HG03064 (cell line): ENCODE data around the gene NBPF3.
A peak's percentile ranks its signal among the peaks of the same experiment; 100 is the strongest.
"Not testable (repeated sequence)": the region's sequence is repeated elsewhere in the genome, so short reads cannot be mapped to it uniquely, and the experiment has no call there.

Source experiments
- ATAC-seq: cut with Tn5 transposase; IDR thresholded peaks from one replicate; pipeline ENCODE4 v1.9.1; 2021; ENCODE audit warnings: low read depth; ENCODE audit not compliant: unreplicated experiment

NBPF3 gene, protein sequence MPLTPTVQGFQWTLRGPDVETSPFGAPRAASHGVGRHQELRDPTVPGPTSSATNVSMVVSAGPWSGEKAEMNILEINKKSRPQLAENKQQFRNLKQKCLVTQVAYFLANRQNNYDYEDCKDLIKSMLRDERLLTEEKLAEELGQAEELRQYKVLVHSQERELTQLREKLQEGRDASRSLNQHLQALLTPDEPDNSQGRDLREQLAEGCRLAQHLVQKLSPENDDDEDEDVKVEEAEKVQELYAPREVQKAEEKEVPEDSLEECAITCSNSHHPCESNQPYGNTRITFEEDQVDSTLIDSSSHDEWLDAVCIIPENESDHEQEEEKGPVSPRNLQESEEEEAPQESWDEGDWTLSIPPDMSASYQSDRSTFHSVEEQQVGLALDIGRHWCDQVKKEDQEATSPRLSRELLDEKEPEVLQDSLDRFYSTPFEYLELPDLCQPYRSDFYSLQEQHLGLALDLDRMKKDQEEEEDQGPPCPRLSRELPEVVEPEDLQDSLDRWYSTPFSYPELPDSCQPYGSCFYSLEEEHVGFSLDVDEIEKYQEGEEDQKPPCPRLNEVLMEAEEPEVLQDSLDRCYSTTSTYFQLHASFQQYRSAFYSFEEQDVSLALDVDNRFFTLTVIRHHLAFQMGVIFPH

DNA sequence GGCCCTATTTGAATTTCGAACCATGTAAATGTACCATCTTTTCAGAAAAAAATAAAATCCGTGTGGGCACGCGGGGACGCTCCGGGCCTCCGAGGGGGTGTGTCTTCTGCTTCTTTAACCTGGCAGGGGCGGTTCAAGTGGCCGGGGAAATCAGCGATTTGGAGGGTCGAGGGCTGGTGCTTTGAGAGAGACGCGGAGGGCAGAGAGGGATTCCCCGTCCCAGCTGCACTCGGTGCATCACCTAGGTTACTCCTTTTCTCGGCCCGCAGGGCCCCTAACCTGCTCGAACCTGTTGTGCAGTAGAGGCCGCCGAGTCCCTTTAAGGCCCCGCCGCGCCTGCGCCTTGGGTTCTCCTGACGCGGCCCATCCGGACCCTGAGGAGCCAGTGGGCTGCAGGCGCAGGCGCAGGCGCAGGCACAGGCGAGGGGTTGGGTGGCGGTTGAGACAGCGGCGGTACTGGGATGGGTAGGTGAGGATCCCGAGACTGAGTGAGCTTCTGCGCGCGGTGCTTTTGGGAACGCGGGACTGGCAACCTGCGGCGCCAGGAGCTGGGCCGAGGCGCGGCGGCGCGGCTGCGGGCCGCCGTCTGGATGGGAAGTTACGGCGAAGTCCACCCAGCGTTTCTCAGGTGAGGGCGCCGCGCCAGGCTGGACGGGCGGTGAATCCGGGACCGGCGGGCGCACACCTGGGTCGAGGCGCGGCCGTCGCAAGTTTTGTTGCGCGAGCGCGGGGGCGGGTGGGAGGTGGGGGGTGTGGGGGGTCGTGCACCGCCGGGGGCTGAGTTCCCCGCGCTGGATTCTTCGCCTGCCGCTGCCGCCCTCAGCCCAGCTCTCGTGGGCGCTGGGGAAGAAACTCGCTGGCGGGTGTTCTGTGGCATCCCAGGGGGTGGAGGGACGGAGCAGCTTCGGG is at the start of gene NBPF3:
TSS of gene NBPF3 (plus strand) at position 417 of the 909 bp plus-strand sequence. CDS start 4,950 bp downstream, outside the sequence.
- peak; percentile 65 for ATAC-seq

DNA sequence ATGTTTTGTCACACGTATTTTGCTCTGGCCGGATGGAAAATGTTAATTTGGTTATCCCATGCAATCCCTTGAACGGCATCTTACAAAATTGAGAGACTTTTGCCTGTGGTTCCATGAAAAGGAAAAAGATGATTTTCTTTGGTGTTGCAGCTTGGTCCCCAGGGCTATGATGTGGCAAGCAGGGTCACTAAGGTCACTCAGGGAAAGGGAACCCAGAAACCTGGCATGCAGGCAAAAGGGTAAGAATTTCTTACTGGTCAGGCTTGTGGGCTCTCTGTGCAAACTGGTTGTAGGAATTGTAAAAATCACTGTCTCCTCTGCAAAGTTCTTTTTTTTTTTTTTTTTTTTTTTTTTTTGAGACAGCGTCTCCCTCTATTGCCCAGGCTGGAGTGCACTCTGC is 48.4 kb upstream of the NBPF3 start:
- ATAC-seq, result no peak

DNA sequence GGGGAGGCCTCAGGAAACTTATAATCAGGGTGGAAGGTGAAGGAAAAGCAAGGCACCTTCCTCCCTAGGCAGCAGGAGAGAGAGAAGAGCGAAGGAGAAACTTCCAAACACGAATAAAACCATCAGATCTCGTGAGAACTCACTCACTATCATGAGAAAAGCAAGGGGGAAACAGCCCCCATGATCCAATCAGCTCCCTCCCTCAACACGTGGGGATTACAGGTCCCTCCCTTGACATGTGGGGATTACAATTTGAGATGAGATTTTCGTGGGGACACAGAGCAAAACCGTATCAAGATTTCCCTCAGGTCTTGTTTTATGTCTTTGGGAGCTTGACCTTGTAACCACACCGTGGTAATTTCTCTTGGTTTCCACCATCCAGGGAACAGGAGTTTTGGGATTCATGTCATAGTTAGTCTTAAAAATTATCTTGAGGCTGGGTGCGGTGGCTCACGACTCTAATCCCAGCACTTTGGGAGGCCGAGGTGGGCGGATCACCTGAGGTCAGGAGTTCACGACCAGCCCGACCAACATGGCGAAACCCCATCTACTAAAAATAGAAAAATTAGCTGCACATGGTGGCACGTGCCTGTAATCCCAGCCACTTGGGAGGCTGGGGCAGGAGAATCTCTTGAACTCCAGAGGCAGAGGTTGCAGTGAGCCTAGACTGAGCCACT is 47.2 kb upstream of the NBPF3 start:
- ATAC-seq, result no peak

DNA sequence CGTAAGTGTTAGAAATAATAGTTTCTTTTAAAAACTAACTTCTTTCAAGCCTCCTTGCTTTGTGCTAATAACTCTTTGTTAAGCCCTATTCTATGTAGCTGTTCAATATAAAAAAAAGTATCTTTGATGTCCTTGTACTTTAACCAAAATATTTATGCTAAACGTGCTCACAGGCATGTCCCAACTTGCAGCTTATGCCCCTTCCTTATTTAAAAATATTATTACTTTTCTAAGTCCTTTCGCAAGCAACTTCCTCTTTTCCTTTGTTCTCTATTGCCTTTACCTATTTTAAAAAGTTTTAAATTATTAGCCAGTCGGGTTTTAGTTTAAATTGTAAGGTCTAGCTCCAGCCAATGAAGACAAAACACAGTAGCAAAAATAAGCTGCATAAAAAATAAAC is 43.4 kb upstream of the NBPF3 start:
- ATAC-seq, result no peak

DNA sequence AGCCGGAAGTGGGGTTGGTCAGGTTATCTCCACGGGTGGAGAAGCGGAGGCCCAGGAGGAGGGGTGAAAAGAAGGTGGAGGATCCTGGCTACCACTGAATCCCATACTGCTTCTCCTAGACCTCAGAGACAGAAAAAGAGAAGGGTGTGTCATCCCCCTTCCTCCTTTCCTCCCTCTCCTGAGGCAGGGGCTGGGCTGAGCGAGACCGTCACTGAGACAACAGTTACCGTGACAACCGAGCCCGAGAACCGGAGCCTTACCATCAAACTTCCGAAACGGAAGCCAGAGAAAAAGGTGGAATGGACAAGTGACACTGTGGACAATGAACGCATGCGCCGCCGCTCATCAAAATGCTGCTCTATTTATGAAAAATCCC is 42.1 kb upstream of the NBPF3 start:
- ATAC-seq, result no peak

DNA sequence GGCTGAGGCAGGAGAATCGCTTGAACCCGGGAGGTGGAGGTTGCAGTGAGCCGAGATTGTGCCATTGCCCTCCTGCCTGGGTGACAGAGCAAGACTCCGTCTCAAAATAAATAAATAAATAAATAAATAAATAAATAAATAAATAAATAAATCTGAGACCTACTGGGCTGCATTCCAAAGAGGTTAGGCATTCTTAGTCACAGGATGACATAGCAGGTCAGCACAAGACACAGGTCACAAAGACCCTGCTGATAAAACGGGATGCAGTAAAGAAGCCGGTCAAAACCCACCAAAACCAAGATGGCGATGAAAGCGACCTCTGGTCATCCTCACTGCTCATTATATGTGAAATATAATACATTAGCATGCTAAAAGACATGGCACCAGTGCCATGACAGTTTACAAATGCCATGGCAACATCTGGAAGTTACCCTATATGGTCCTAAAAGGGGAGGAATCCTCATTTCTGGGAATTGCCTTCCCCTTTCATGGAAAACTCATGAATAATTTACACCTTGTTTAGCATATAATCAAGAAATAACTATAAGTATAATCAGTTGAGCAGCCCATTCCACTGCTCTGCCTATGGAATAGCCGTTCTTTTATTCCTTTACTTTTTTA is 38.1 kb upstream of the NBPF3 start:
- ATAC-seq, result not testable (repeated sequence)

DNA sequence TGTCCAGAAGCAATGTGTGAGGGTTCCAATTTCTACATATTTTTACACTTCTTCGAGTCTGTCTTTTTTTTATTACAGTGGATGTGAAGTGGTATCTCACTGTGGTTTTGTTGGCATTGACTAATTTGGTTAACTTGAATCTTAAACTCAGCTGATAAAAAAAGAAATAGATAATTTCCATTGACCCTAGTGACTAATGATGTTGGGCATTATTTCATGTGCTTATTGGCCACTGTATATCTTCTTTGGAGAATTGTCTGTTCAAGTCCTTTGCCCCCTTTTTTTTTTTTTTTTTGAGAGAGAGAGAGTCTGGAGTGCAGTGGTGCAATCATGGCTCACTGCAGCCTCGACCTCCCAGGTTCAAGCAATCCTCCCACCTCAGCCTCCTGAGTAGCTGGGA is 33.3 kb upstream of the NBPF3 start:
- ATAC-seq, result no peak

DNA sequence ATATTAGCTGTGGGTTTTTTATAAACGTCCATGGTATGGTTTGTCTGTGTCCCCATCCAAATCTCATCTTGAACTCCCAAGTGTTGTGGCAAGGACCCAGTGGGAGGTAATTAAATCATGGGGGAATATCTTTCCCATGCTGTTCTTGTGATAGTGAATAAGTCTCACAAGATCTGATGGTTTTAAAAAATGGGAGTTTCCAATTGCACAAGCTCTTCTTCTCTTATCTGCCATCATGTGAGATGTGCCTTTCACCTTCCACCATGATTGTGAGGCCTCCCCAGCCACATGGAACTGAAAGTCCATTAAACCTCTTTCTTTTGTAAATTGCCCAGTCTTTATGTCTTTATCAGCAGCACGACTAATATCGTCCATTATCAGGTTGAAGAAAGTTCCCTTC is 30.0 kb upstream of the NBPF3 start:
- not testable (repeated sequence) for ATAC-seq

DNA sequence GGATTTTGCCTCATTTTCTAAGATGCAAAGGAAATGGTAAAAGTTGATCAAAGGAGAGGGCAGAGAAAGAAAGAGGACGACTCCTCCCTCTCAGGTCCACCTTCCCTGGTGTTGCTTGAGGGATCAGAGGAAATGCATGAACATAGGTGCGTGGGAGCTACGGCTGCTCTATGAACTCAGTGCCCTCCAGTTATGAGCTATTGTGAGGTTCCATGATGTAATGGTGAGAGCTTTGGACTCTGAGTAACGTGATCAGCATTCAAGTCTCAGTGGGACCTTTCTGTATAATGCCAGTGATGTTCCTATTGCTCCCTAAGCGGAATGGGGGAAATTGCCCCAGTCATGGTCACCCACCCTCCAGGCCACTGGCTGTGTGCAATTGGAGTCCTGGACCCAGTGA is 25.9 kb upstream of the NBPF3 start:
- ATAC-seq, result no peak

DNA sequence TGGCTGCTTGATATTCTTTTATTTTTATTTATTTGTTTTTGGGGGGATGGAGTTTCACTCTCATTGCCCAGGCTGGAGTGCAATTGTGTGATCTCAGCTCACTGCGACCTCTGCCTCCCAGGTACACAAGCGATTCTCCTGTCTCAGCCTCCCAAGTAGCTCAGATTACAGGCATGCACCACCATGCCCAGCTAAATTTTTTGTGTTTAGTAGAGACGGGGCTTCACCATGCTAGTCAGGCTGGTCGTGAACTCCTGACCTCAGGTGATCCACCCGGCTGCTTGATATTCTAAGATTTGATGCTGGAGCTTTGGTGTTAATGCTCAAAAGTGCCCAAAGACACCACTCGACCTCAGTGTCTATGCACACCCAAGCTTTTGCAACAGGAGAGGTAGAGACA is 19.6 kb upstream of the NBPF3 start:
- not testable (repeated sequence) for ATAC-seq

DNA sequence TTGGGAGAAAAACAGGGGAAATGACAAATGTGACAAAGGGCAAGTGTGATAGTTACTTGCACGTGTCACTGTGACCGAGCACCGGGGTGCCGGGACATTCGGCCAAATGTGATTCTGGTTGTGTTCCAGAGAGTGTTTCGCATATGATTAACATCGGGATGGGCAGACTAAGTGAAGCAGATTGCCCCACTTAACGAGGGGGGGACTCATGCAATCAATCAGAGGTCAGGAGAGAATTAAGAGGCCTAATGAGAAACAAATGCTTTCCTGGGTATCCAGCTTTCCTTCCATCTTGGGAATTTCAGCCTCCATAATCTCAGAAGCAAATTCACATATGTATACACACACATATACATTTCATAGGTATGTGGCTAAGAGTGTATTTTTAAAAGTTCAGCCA is 18.6 kb upstream of the NBPF3 start:
- not testable (repeated sequence) for ATAC-seq

DNA sequence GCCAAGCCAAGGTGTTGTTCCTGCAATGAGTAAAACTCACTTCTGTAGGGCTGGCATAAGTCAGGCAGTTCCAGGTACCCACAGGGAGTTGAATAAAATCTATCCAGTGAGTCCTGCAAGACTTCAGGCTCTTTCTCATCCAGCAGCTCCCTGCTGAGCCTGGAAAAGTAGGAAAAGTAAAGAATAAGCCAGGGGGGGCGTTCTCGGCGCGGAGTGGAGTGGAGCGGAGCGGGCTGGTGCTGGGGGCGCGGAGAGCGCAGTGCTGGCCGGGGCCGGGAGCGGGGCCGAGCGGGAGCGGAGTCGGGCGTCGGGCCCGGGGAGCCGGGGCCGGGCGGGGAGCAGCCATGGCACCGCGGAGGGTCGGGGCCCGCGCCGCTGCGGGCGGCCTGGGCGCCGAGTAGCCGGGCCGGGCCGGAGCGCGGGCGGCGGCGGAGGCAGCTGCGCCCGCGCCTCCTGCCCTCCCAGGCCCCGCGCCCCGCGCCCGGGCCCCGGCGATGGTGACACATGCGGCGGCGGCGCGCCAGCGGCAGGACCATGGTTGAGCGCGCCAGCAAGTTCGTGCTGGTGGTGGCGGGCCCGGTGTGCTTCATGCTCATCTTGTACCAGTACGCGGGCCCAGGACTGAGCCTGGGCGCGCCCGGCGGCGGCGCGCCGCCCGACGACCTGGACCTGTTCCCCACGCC is 12.0 kb upstream of the NBPF3 start:
- ATAC-seq, result not testable (repeated sequence)

DNA sequence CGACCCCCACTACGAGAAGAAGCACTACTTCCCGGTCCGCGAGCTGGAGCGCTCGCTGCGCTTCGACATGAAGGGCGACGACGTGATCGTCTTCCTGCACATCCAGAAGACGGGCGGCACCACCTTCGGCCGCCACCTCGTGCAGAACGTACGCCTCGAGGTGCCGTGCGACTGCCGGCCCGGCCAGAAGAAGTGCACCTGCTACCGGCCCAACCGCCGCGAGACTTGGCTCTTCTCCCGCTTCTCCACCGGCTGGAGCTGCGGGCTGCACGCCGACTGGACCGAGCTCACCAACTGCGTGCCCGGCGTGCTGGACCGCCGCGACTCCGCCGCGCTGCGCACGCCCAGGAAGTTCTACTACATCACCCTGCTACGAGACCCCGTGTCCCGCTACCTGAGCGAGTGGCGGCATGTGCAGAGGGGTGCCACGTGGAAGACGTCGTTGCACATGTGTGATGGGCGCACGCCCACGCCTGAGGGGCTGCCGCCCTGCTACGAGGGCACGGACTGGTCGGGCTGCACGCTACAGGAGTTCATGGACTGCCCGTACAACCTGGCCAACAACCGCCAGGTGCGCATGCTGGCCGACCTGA is 11.4 kb upstream of the NBPF3 start:
- ATAC-seq, result not testable (repeated sequence)

DNA sequence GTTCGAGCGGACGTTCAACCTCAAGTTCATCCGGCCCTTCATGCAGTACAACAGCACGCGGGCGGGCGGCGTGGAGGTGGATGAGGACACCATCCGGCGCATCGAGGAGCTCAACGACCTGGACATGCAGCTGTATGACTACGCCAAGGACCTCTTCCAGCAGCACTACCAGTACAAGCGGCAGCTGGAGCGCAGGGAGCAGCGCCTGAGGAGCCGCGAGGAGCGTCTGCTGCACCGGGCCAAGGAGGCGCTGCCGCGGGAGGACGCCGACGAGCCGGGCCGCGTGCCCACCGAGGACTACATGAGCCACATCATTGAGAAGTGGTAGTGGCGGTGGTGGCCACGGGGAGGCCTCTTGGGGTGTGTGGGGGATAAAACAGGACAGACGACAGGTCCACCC is 10.7 kb upstream of the NBPF3 start:
- not testable (repeated sequence) for ATAC-seq

DNA sequence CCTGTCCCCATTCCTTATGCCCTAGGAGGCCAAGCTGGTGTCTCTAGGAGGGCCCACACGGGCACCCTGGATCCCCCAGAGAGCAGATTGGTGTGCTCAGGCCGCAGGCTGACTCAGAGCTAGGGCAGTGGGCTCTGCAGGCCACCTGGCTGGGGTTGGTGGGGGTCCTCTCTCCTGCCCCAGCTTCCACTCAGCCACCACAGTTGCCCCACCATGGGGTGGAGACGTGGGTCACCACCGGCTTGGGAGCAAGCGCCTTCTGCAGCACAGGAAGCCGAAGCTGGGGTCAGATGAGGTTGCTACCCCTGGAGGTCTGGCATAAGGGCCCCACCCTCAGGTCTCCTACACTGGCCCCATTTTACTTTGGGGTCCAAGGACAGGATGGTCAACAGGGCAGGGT is 9.1 kb upstream of the NBPF3 start:
- not testable (repeated sequence) for ATAC-seq

DNA sequence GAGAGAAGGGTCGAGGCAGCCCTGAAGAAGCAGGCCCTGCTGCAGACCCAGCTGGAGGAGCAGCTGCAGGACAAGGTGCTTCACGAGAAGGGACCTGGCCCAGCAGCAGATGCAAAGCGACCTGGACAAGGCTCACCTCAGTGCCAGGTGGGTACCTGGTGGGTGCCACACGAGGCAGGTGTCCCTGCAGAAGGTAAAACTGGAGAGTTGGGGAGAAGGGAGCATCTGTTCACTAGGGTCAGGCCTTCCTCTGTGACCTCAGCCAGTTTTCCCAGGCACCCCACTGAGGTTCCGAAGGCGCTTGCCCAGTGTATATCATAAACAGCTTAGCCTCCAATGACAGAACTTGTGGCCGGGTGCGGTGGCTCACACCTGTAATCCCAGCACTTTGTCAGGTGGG is 5.5 kb upstream of the NBPF3 start:
- no peak for ATAC-seq

DNA sequence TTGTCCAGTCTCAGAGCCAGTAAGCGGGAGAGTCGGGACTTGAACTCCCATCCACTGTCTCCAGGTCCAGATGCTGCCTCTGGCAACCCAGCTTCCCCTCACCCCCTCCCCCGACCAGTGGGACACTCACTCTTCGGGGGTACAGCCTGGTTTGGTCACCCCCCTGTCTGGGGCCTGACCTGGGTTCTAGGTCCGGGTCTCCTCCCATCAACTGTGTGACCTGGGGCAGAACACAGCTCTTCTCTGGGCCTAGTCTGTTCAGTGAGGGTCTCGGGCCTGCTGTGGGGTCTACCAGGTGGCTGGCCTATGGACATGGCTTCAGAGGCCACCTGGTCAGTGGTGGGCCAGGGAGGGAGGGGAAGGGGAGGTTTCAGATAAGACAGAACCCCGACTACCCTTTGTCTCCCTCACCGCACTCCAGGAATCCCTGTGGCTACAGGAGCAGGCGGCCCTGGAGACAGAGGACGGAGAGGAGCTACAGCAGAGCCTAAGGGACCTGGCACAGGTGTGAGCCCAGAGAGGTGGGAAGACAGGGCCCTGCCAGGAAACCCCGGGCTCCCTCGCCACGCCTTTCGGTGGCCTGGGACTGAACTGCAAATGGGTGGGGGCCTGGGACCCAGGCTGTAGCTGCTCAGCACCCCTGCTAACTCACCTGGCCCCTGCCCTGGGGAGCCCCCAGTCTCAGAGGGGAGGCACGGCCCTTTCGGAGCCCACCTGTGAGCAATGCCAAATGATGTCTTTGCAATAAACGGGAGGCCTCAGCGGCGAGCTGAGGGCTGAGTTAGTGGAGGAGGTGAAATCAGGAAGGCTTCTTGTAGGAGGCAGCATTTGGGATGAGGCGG is 4.1 kb upstream of the NBPF3 start:
- ATAC-seq, result no peak
